AG09319 (cell line): ENCODE data around the gene IGLON5.

ENCODE experiments used
- DNase-seq: peaks from one replicate; pipeline ENCODE4 v3.0.0-alpha.2; 2010; ENCODE audit warnings: low read depth; ENCODE audit errors: extremely low read depth
- TF ChIP-seq, protein P1 (sequence below): IDR thresholded peaks from 2 replicates; pipeline ENCODE4 v1.5.1; 2011; ENCODE audit warnings: low read depth, mild to moderate bottlenecking, inconsistent platforms, low read length, moderate library complexity

Gene IGLON5

DNA sequence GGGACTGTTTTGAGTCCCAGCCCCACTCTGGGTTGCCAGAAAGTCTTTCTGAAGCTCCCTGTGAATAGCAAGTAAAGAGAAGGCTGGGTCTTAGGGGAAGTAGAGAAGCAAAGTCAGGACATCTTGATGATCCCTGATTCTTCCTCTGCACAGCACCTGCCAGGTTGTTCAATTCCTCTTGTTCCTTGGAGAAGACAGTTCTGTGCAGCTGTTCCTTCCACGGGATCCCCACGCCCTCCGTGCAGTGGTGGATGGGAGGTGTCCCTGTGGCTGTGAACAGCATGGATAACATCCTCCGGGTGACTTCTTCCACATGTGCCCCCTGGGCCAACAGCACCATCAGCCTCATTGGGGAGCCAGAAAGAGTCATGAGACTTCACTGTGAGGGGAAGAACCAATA lies 29.1 kb upstream of the IGLON5 start:
- DNase-seq, result no peak
- TF ChIP-seq, protein P1, sequence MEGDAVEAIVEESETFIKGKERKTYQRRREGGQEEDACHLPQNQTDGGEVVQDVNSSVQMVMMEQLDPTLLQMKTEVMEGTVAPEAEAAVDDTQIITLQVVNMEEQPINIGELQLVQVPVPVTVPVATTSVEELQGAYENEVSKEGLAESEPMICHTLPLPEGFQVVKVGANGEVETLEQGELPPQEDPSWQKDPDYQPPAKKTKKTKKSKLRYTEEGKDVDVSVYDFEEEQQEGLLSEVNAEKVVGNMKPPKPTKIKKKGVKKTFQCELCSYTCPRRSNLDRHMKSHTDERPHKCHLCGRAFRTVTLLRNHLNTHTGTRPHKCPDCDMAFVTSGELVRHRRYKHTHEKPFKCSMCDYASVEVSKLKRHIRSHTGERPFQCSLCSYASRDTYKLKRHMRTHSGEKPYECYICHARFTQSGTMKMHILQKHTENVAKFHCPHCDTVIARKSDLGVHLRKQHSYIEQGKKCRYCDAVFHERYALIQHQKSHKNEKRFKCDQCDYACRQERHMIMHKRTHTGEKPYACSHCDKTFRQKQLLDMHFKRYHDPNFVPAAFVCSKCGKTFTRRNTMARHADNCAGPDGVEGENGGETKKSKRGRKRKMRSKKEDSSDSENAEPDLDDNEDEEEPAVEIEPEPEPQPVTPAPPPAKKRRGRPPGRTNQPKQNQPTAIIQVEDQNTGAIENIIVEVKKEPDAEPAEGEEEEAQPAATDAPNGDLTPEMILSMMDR, result no peak

DNA sequence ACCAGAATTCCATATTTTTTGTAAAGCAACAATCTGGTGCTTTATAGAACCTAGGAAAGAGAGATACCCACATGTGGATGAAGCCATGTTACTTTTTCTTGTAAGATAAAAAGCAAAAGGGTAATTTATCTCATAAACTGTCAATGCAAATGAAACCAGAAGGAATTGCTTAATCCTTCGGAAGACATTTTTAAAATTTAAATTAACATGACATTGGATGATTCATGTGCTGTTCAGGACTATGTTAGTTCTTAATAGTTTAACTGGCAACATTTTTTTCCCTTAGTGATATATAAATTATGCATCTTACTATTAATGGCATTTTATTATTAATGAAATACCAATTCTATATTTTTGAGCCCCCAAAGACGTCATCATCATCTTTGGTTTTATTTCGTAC lies 25.8 kb upstream of the IGLON5 start:
- no peak for DNase-seq
- TF ChIP-seq, protein P1, result no peak

- TF ChIP-seq, protein P1, result no peak
- no peak for DNase-seq
Observed at GRCh38 chr19:51289635-51290034, 21.8 kb upstream of the IGLON5 start.

GRCh38 chr19:51292971-51293370 lies 18.5 kb upstream of the IGLON5 start:
- TF ChIP-seq, protein P1, result no peak
- DNase-seq, result no peak

DNA sequence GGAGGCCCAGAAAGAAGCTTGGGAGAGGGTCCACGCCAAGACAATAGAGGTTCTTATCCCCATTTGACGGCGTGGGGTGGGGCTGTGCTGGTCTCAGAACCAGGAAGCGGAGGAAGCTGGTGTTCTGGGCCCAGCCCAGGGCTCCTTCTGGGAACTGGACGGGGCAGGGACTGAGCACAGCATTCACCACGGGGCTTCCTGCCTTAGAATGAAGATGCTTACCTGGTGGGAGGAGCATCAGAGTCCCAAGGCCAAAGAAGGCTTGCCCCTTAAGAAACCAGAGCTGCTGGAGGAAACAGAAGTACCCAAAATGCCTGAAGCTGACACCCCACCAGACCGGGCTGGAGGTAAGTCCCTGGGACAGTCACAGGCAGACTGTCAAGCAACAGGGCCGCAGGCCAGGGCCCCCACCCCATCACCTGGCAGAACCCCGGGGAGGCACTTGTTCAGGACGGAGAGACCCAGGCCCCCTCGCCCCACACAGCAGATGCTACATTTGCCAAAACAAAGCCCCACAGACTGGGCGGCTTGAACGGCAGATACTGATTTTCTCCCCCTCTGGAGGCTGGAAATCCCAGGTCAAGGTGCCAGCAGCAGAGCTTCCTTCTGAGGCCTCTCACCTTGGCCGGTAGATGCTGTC lies 17.8 kb upstream of the IGLON5 start:
- TF ChIP-seq, protein P1, result no peak
- no peak for DNase-seq

- no peak for DNase-seq
- TF ChIP-seq, protein P1, result no peak
Observed at GRCh38 chr19:51294211-51294976, 17.1 kb upstream of the IGLON5 start.

- no peak for DNase-seq
- TF ChIP-seq, protein P1, result no peak
Observed at GRCh38 chr19:51294977-51295375, 16.5 kb upstream of the IGLON5 start.
